PC-9 (cell line): ENCODE measurements around the gene OGDH. TPM values are rescaled to one million over a fixed set of nuclear protein-coding genes. Genes with fewer than 3 reads are reported as not detected.

Source experiments
- BruUV-seq: library from RNA; stranded (reverse); fragments of 400-500 nt; replicated peaks from 2 replicates; lab custom pipeline; 2021; lab: Mats Ljungman, UMichigan
- CTCF ChIA-PET: fragments of 300-600 bp; sonication (Branson Sonifier 250); formaldehyde crosslinking; loops from one replicate; lab custom pipeline; 2022; ENCODE audit warnings: antibody characterized with exemption; lab: Charles Lee
- POLR2A ChIA-PET: fragments of 300-600 bp; sonication (Branson Sonifier 250); formaldehyde crosslinking; loops from one replicate; lab custom pipeline; 2022; ENCODE audit warnings: antibody characterized with exemption; ENCODE audit not compliant: unreplicated experiment; lab: Charles Lee
- DNase-seq, 2 experiments: peaks; one replicate each; pipeline versions ENCODE4 v3.0.0 to v3.0.0-alpha.2; 2015 to 2022; ENCODE audit warnings: mixed read lengths in 1 of 2
- H2AFZ ChIP-seq: fragments of 200-600 bp; sonication (generic); 2 replicates; pipeline ENCODE4 v1.8.1; 2017; ENCODE audit warnings: antibody characterized with exemption
- H3F3A ChIP-seq: fragments of 200-600 bp; sonication (generic); 2 replicates; pipeline ENCODE4 v1.8.1; 2017; ENCODE audit warnings: antibody characterized with exemption, mild to moderate bottlenecking, low read depth; ENCODE audit not compliant: insufficient read depth
- H3K27ac ChIP-seq: fragments of 200-600 bp; sonication (generic); 2 replicates; pipeline ENCODE4 v1.6.1; 2016; ENCODE audit warnings: mixed run types
- H3K27me3 ChIP-seq: fragments of 200-600 bp; sonication (generic); 2 replicates; pipeline ENCODE4 v1.6.1; 2016; ENCODE audit warnings: low read depth, mixed run types; ENCODE audit not compliant: insufficient read depth
- H3K36me3 ChIP-seq: fragments of 200-600 bp; sonication (generic); 2 replicates; pipeline ENCODE4 v1.6.1; 2016; ENCODE audit warnings: low read depth, mixed run types
- H3K4me1 ChIP-seq: fragments of 200-600 bp; sonication (generic); replicated peaks from 2 replicates; pipeline ENCODE4 v1.6.1; 2016; ENCODE audit warnings: mixed run types; ENCODE audit not compliant: insufficient read depth
- H3K4me2 ChIP-seq: fragments of 200-600 bp; sonication (generic); 2 replicates; pipeline ENCODE4 v1.6.1; 2017; ENCODE audit warnings: mixed run types
- H3K4me3 ChIP-seq: fragments of 200-600 bp; sonication (generic); 2 replicates; pipeline ENCODE4 v1.6.1; 2016; ENCODE audit warnings: mixed run types
- H3K79me2 ChIP-seq: fragments of 200-600 bp; sonication (generic); 2 replicates; pipeline ENCODE4 v1.6.1; 2017; ENCODE audit warnings: low read depth, mixed run types
- H3K9me2 ChIP-seq: fragments of 200-600 bp; sonication (generic); 2 replicates; pipeline ENCODE4 v1.8.1; 2017; ENCODE audit warnings: mild to moderate bottlenecking; ENCODE audit not compliant: insufficient read depth
- H3K9me3 ChIP-seq: fragments of 200-600 bp; sonication (generic); 2 replicates; pipeline ENCODE4 v1.8.1; 2016; ENCODE audit warnings: low read depth; ENCODE audit not compliant: insufficient read depth
- H4K20me1 ChIP-seq: fragments of 200-600 bp; sonication (generic); 2 replicates; pipeline ENCODE4 v1.8.1; 2017; ENCODE audit not compliant: insufficient read depth
- CTCF ChIP-seq: fragments of 200-600 bp; sonication (generic); conservative IDR thresholded peaks from 2 replicates; pipeline ENCODE4 v1.6.1; 2017; ENCODE audit warnings: mixed run types, antibody characterized with exemption, mild to moderate bottlenecking, moderate library complexity
- EZH2 ChIP-seq: fragments of 200-600 bp; sonication (generic); IDR thresholded peaks from 2 replicates; pipeline ENCODE4 v1.8.0; 2017; ENCODE audit warnings: antibody characterized with exemption, low read depth
- intact Hi-C: fragments of 100-400 bp; cut with micrococcal nuclease; formaldehyde crosslinking; loops from one replicate; pipeline ENCODE4 v1.10.0; 2022; ENCODE audit not compliant: unreplicated experiment
- total RNA-seq: library from RNA; stranded (reverse); gene quantifications from 2 replicates; pipeline ENCODE4 v1.2.3, GENCODE V29; 2021

Gene OGDH
- total RNA-seq, 1 experiment from 2014 or later: 135 TPM

- CTCF ChIA-PET: no interaction called here
- peak overlapping the region; percentile 100 for H3K4me2 ChIP-seq
Observed at GRCh38 chr7:44608916-44609648, 2.7 kb downstream of the OGDH start.

GRCh38 chr7:44609829-44610228, 3.4 kb downstream of the OGDH start:
- intact Hi-C loops: no loop called here
- POLR2A ChIA-PET: interaction anchor here (0.6 kb wide), 1 partner anchor 30 kb away, joined by 6 read pairs; no protein-coding TSS in a partner anchor
- DNase-seq: no peak
- H3K79me2 ChIP-seq: peaks cover 80% of the 10 kb centered on the region
- H3K36me3 ChIP-seq: peaks cover 5% of the 10 kb centered on the region; the same call in 1 of the 2 replicates
- H3K4me2 ChIP-seq: no peak overlapping the region
- peaks cover 36% of the 10 kb centered on the region for H3F3A ChIP-seq
- BruUV-seq: no TSS peak
- no peaks in the 10 kb centered on the region for H3K9me2 ChIP-seq
- H3K27me3 ChIP-seq: no peaks in the 10 kb centered on the region
- peaks cover 47% of the 10 kb centered on the region for H3K4me1 ChIP-seq
- H4K20me1 ChIP-seq: no peaks in the 10 kb centered on the region
- H2AFZ ChIP-seq: no peak overlapping the region
- no peak overlapping the region for H3K4me3 ChIP-seq
- H3K27ac ChIP-seq: no peak overlapping the region
- H3K9me3 ChIP-seq: no peaks in the 10 kb centered on the region
- TF ChIP-seq CTCF (no peak), EZH2 (no peak)
- CTCF ChIA-PET: no interaction called here

More at GRCh38 chr7:44608916-44609648, 2.7 kb downstream of the OGDH start:
- no peak overlapping the region for H2AFZ ChIP-seq
- H3K9me3 ChIP-seq: no peaks in the 10 kb centered on the region
- no peak overlapping the region for H3K4me3 ChIP-seq
- H4K20me1 ChIP-seq: no peaks in the 10 kb centered on the region
- H3K9me2 ChIP-seq: no peaks in the 10 kb centered on the region
- no peak for TF ChIP-seq EZH2
- no peak for TF ChIP-seq CTCF
- H3K4me1 ChIP-seq: peaks cover 44% of the 10 kb centered on the region
- intact Hi-C loops: no loop called here
- POLR2A ChIA-PET: interaction anchor here (0.6 kb wide), 1 partner anchor 30 kb away, joined by 6 read pairs; no protein-coding TSS in a partner anchor
- DNase-seq: no peak
- BruUV-seq: no TSS peak
- H3K36me3 ChIP-seq: no peaks in the 10 kb centered on the region; the same call in 1 of the 2 replicates
- H3K27me3 ChIP-seq: no peaks in the 10 kb centered on the region
- peaks cover 32% of the 10 kb centered on the region for H3F3A ChIP-seq
- no peak overlapping the region for H3K27ac ChIP-seq
- H3K79me2 ChIP-seq: peaks cover 72% of the 10 kb centered on the region

GRCh38 chr7:44615149-44615611, 8.8 kb downstream of the OGDH start:
- H3K4me1 ChIP-seq: peaks cover 58% of the 10 kb centered on the region
- H3K9me2 ChIP-seq: no peaks in the 10 kb centered on the region
- ChIA-PET CTCF (interaction anchor here (0.7 kb wide), 1 partner anchor 8 kb away, joined by 4 read pairs; no protein-coding TSS in a partner anchor), POLR2A (no interaction called here)
- no TSS peak for BruUV-seq
- intact Hi-C loops: no loop called here
- no peak overlapping the region for H3K4me3 ChIP-seq
- H3K27me3 ChIP-seq: no peaks in the 10 kb centered on the region
- H3K9me3 ChIP-seq: no peaks in the 10 kb centered on the region
- H3K79me2 ChIP-seq: peaks cover 94% of the 10 kb centered on the region
- H3F3A ChIP-seq: peaks cover 43% of the 10 kb centered on the region
- peak overlapping the region; percentile 21 for H3K27ac ChIP-seq
- no peak overlapping the region for H2AFZ ChIP-seq
- H3K36me3 ChIP-seq: peaks cover 13% of the 10 kb centered on the region; the same call in 1 of the 2 replicates
- H4K20me1 ChIP-seq: no peaks in the 10 kb centered on the region
- peak in 1 of 2 experiments; percentile 43 for DNase-seq
- TF ChIP-seq CTCF (no peak), EZH2 (no peak)
- 0 out of 2 replicates have a peak overlapping the region, but pooled peaks have one; percentile 14 for H3K4me2 ChIP-seq
